ENCODE results near the gene RBM33.

DNA sequence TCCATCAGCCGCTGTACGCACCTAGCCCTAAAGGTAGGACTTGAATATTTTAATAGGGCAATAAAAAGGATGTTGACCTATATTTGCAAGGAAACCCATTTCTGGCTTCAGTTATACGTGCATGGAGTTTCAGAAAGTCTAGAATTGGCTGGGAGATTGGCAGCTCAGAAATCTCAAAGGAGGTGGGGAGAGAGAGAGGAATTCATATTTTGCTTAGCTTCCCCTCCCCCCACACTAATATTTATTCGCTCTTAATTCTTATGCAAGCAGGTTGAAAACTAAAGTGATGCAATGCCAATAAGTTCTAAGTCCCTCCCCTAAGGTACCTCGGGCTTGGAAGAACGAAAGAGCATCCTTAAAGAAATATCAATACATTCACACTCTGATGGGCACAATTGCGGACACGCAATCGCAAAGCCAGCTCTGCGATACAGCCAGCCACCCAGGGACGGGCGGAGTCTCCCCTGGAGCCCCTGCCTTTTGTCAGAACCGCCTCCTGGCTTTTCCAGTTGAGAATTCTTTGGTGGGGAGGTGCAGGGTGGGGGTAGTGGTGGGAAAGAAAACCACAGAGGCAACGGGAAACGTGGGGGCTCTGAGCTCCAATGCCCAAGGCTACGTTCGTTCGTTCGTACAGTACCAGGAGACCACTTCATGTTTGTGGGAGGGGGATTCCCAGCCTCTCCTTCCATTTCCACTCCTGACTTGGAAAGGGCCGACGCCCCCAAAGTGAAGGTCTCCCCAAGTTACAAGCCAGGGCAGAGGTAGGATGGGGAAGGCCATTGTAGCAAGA, 166.5 kb downstream of the RBM33 start:
- TF ChIP-seq, protein P1, sequence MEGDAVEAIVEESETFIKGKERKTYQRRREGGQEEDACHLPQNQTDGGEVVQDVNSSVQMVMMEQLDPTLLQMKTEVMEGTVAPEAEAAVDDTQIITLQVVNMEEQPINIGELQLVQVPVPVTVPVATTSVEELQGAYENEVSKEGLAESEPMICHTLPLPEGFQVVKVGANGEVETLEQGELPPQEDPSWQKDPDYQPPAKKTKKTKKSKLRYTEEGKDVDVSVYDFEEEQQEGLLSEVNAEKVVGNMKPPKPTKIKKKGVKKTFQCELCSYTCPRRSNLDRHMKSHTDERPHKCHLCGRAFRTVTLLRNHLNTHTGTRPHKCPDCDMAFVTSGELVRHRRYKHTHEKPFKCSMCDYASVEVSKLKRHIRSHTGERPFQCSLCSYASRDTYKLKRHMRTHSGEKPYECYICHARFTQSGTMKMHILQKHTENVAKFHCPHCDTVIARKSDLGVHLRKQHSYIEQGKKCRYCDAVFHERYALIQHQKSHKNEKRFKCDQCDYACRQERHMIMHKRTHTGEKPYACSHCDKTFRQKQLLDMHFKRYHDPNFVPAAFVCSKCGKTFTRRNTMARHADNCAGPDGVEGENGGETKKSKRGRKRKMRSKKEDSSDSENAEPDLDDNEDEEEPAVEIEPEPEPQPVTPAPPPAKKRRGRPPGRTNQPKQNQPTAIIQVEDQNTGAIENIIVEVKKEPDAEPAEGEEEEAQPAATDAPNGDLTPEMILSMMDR (IDR thresholded peaks at IDR 0.05; ENCODE audit: insufficient read depth, low read depth, low read length): no peak
- no peak for TF ChIP-seq EZH2 (IDR thresholded peaks at IDR 0.05; ENCODE audit: insufficient read depth, low read length)
